ENCODE data around the gene KIF9. TPM values are rescaled to one million over a fixed set of nuclear protein-coding genes. Genes with fewer than 3 reads are reported as not detected.
"Not testable (repeated sequence)": the region's sequence is repeated elsewhere in the genome, so short reads cannot be mapped to it uniquely, and the experiment has no call there.

Gene KIF9
- polyA plus RNA-seq, 1 donor (not counting 4 experiments of a cell fraction or from before 2014, with no cell fraction given) = 9.2 TPM

DNA sequence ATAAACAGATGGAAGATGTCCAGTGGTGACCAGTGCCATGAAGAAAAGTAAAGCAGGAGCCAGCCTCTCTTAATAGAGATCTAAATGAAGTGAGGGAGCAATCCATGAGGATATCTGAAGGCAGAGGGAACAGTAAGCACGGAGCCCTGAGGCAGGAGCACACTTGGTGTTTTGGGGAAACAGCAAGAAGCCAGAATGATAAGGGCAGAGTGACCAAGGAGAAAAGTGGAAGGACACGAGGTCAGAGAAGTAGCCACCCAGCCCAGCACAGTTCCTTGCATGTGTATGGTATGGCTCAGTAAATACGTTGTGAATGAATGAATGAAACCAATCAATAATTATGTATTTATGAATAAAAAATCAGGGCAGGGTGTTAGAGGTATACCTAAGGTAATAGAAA is 11.8 kb upstream of the KIF9 start:
- no peaks in the 10 kb centered on the region for H3K9me1 ChIP-seq (ENCODE audit: control insufficient read depth, extremely low read depth, insufficient read depth, low read length)
- H3K4me3 ChIP-seq (ENCODE audit: control insufficient read depth in 2 of 3, extremely low read depth in 1 of 3, insufficient read depth in 2 of 3, low read depth in 1 of 3, low read length in 3 of 3) = no peak overlapping the region
- no peaks in the 10 kb centered on the region for H3K4me1 ChIP-seq (ENCODE audit: control insufficient read depth, extremely low read depth, insufficient read depth, low read length)
- peaks cover 46% of the 10 kb centered on the region for H3K79me2 ChIP-seq (ENCODE audit: control insufficient read depth, insufficient read depth, low read length)
- H2AFZ ChIP-seq (ENCODE audit: control insufficient read depth, low read length) = no peak overlapping the region
- no peaks in the 10 kb centered on the region for H3K9me3 ChIP-seq (ENCODE audit: control insufficient read depth, low read depth, low read length)
- H3K4me2 ChIP-seq (ENCODE audit: control insufficient read depth, extremely low read depth, insufficient read depth, low read depth, low read length) = no peak overlapping the region
- H3K36me3 ChIP-seq (ENCODE audit: control insufficient read depth in 2 of 2, extremely low read depth in 1 of 2, insufficient read depth in 2 of 2, low read length in 2 of 2) = peaks cover 0 to 6% of the 10 kb centered on the region in 2 experiments
- H3K27ac ChIP-seq (ENCODE audit: control insufficient read depth, insufficient read depth, low read length) = no peak overlapping the region
- dilution Hi-C loops (cut with MboI; ENCODE audit: extremely low pct_ligation_motif_present, low sequenced_read_pairs) = no loop called here
- H3K27me3 ChIP-seq (ENCODE audit: control insufficient read depth, extremely low read depth, insufficient read depth, low read length) = no peaks in the 10 kb centered on the region
- H3K9ac ChIP-seq (ENCODE audit: control insufficient read depth, extremely low read depth, insufficient read depth, low read length) = no peak overlapping the region
- H4K20me1 ChIP-seq (ENCODE audit: control insufficient read depth, extremely low read depth, insufficient read depth, low read length) = no peaks in the 10 kb centered on the region
- TF ChIP-seq, protein P1, sequence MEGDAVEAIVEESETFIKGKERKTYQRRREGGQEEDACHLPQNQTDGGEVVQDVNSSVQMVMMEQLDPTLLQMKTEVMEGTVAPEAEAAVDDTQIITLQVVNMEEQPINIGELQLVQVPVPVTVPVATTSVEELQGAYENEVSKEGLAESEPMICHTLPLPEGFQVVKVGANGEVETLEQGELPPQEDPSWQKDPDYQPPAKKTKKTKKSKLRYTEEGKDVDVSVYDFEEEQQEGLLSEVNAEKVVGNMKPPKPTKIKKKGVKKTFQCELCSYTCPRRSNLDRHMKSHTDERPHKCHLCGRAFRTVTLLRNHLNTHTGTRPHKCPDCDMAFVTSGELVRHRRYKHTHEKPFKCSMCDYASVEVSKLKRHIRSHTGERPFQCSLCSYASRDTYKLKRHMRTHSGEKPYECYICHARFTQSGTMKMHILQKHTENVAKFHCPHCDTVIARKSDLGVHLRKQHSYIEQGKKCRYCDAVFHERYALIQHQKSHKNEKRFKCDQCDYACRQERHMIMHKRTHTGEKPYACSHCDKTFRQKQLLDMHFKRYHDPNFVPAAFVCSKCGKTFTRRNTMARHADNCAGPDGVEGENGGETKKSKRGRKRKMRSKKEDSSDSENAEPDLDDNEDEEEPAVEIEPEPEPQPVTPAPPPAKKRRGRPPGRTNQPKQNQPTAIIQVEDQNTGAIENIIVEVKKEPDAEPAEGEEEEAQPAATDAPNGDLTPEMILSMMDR (optimal IDR thresholded peaks at IDR 0.05 in 1 of 3, IDR thresholded peaks at IDR 0.05 in 1 of 3, conservative IDR thresholded peaks at IDR 0.05 in 1 of 3; ENCODE audit: extremely low read depth in 1 of 3, insufficient read depth in 2 of 3, low read length in 3 of 3) = no peak
- no peak for TF ChIP-seq EZH2 (IDR thresholded peaks at IDR 0.05; ENCODE audit: low read length)
- no peak for DNase-seq (ENCODE audit: low read depth, low spot score)
- FAIRE-seq = no peak

DNA sequence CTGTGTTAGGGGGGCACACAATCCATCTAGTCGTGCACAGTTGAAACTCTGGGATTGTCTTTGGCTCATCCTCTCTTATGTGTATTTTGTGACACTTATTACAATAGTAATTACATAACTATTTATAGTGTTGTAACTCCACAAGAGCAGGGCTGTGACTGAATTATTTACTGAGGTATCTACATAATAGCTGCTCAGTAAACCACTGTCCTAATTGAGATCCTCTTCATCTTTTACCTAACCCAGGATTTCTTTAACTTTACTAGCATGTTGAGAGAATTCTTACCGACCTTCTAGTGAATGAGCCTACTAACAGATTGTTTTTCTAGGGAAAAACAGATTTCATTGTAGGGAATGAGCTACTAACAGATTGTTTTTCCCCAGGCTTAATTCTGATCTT is 11.2 kb upstream of the KIF9 start:
- Histone ChIP-seq H3K27ac (ENCODE audit: control insufficient read depth, insufficient read depth, low read length) (no peak overlapping the region), H4K20me1 (ENCODE audit: control insufficient read depth, extremely low read depth, insufficient read depth, low read length) (no peaks in the 10 kb centered on the region), H3K36me3 (ENCODE audit: control insufficient read depth in 2 of 2, extremely low read depth in 1 of 2, insufficient read depth in 2 of 2, low read length in 2 of 2) (peaks cover 0 to 6% of the 10 kb centered on the region in 2 experiments), H3K9me3 (ENCODE audit: control insufficient read depth, low read depth, low read length) (no peaks in the 10 kb centered on the region), H3K79me2 (ENCODE audit: control insufficient read depth, insufficient read depth, low read length) (peaks cover 50% of the 10 kb centered on the region), H3K4me2 (ENCODE audit: control insufficient read depth, extremely low read depth, insufficient read depth, low read depth, low read length) (no peak overlapping the region), H3K4me1 (ENCODE audit: control insufficient read depth, extremely low read depth, insufficient read depth, low read length) (no peaks in the 10 kb centered on the region), H2AFZ (ENCODE audit: control insufficient read depth, low read length) (no peak overlapping the region), H3K27me3 (ENCODE audit: control insufficient read depth, extremely low read depth, insufficient read depth, low read length) (no peaks in the 10 kb centered on the region), H3K4me3 (ENCODE audit: control insufficient read depth in 2 of 3, extremely low read depth in 1 of 3, insufficient read depth in 2 of 3, low read depth in 1 of 3, low read length in 3 of 3) (no peak overlapping the region), H3K9ac (ENCODE audit: control insufficient read depth, extremely low read depth, insufficient read depth, low read length) (no peak overlapping the region), H3K9me1 (ENCODE audit: control insufficient read depth, extremely low read depth, insufficient read depth, low read length) (no peaks in the 10 kb centered on the region)
- DNase-seq (ENCODE audit: low read depth, low spot score) (no peak), FAIRE-seq (no peak)
- no peak for TF ChIP-seq EZH2 (IDR thresholded peaks at IDR 0.05; ENCODE audit: low read length)
- TF ChIP-seq, protein P1 (optimal IDR thresholded peaks at IDR 0.05 in 1 of 3, IDR thresholded peaks at IDR 0.05 in 1 of 3, conservative IDR thresholded peaks at IDR 0.05 in 1 of 3; ENCODE audit: extremely low read depth in 1 of 3, insufficient read depth in 2 of 3, low read length in 3 of 3) = no peak
- dilution Hi-C loops (cut with MboI; ENCODE audit: extremely low pct_ligation_motif_present, low sequenced_read_pairs) = no loop called here

DNA sequence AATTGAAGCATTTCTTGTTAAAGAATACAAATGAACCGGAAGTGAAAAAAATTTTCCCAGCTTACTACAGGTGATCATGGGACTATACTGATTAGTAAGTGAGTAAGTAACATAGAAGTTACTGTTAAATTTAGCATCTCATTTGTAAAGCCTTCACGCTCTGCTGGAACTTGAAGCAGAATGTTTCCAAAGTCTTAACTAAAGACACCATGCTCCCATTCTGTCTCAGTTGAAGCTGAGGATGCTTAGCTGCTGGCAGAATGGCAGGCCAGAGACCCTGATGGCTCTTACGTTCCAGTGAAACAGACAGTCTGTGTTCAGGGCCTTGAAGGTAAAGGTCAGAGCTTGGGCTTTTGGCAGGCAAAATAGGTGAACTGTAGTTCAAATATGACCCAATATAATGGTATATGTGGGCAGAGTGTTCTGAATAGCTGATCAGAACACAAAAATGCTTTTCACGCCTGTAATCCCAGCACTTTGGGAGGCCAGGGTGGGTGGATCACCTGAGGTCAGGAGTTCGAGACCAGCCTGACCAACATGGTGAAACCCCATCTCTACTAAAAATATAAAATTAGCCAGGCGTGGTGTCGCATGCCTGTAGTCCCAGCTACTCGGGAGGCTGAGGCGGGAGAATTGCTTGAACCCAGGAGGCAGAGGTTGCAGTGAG is 9.3 kb upstream of the KIF9 start:
- dilution Hi-C loops (cut with MboI; ENCODE audit: extremely low pct_ligation_motif_present, low sequenced_read_pairs); H3K27me3 ChIP-seq (ENCODE audit: control insufficient read depth, extremely low read depth, insufficient read depth, low read length); H3K4me1 ChIP-seq (ENCODE audit: control insufficient read depth, extremely low read depth, insufficient read depth, low read length); H3K9me3 ChIP-seq (ENCODE audit: control insufficient read depth, low read depth, low read length); H3K27ac ChIP-seq (ENCODE audit: control insufficient read depth, insufficient read depth, low read length); H3K4me3 ChIP-seq (ENCODE audit: control insufficient read depth in 2 of 3, extremely low read depth in 1 of 3, insufficient read depth in 2 of 3, low read depth in 1 of 3, low read length in 3 of 3); FAIRE-seq; H4K20me1 ChIP-seq (ENCODE audit: control insufficient read depth, extremely low read depth, insufficient read depth, low read length); H3K9ac ChIP-seq (ENCODE audit: control insufficient read depth, extremely low read depth, insufficient read depth, low read length); H2AFZ ChIP-seq (ENCODE audit: control insufficient read depth, low read length); DNase-seq (ENCODE audit: low read depth, low spot score); H3K36me3 ChIP-seq (ENCODE audit: control insufficient read depth in 2 of 2, extremely low read depth in 1 of 2, insufficient read depth in 2 of 2, low read length in 2 of 2); H3K9me1 ChIP-seq (ENCODE audit: control insufficient read depth, extremely low read depth, insufficient read depth, low read length); H3K4me2 ChIP-seq (ENCODE audit: control insufficient read depth, extremely low read depth, insufficient read depth, low read depth, low read length): not testable (repeated sequence)
- H3K79me2 ChIP-seq (ENCODE audit: control insufficient read depth, insufficient read depth, low read length) = peaks cover 60% of the 10 kb centered on the region

All from keratinocyte (primary cell).